K562 (cell line): ENCODE data around the gene ASGR2. TPM values are rescaled to one million over a fixed set of nuclear protein-coding genes. Genes with fewer than 3 reads are reported as not detected.

Source experiments
- ARID4B ChIP-seq: sonication (generic); formaldehyde crosslinking; IDR thresholded peaks from 2 replicates; pipeline ENCODE4 v1.8.0; 2022; ENCODE audit warnings: mild to moderate bottlenecking, missing genetic modification reagents
- ETV5 ChIP-seq: sonication (generic); formaldehyde crosslinking; IDR thresholded peaks from 2 replicates; pipeline ENCODE4 v1.4.0; 2020; ENCODE audit warnings: low read depth, mild to moderate bottlenecking, missing genetic modification reagents
- RERE ChIP-seq: sonication (generic); formaldehyde crosslinking; IDR thresholded peaks from 2 replicates; pipeline ENCODE4 v1.8.0; 2023; ENCODE audit warnings: missing genetic modification reagents, mild to moderate bottlenecking, borderline replicate concordance
- ZMIZ1 ChIP-seq, 2 experiments: fragments of 150-350 bp in 1 of 2; IDR thresholded peaks; 2 replicates each; pipeline ENCODE4 v1.6.1; 2012 to 2016; ENCODE audit warnings: low read depth in 2 of 2, low read length in 2 of 2, mild to moderate bottlenecking in 1 of 2, moderate library complexity in 1 of 2
- polyA plus RNA-seq, 8 experiments: library from polyadenylated mRNA; depleted of rRNA in 4 of 8; stranded (reverse) in 5 of 8; unstranded in 3 of 8; fragments of >200 nt; fragmentation: Nextera tagmentation in 2 of 8; fragmentation: Illumina TruSeq in 1 of 8; extraction: Ambion mirVana in 2 of 8; extraction: Trizol in 1 of 8; gene quantifications; 2 replicates each; pipeline versions ENCODE4 v1.2.1 to v1.2.3, GENCODE V29; 2011 to 2014; ENCODE audit warnings: inconsistent platforms in 1 of 8, missing spikeins in 1 of 8
- total RNA-seq, 7 experiments: library from RNA; depleted of rRNA in 6 of 7; stranded (reverse); fragments of >200 nt in 6 of 7; fragmentation: Illumina TruSeq in 2 of 7; extraction: Trizol in 2 of 7; gene quantifications; 2 replicates each; pipeline versions ENCODE4 v1.2.1 to v1.2.3, GENCODE V29; 2011 to 2021; ENCODE audit warnings: low replicate concordance in 1 of 7

Gene ASGR2
- total and polyA plus RNA-seq, 9 of the 15 experiments (the other 6 are each of a cell fraction or from before 2014, with no cell fraction given) = not detected

GRCh38 chr17:7130621-7131422 is 16.2 kb upstream of the ASGR2 start (continued):
- TF ChIP-seq RERE (CRISPR knock-in tag) = no peak
- TF ChIP-seq ZMIZ1 (IDR thresholded peaks at IDR 0.05; ENCODE audit: low read depth in 2 of 2, low read length in 2 of 2) = no peak
- no peak for TF ChIP-seq ETV5 (CRISPR knock-in tag)
- no peak for TF ChIP-seq ARID4B (CRISPR knock-in tag)
